H9 (cell line): ENCODE data around the gene GLT1D1. TPM values are rescaled to one million over a fixed set of nuclear protein-coding genes. Genes with fewer than 3 reads are reported as not detected.

Source experiments
- DNase-seq: peaks from one replicate; pipeline ENCODE4 v3.0.0-alpha.2; 2017
- H2AFZ ChIP-seq: one replicate; pipeline ENCODE4 v1.6.1; 2013; ENCODE audit warnings: mild to moderate bottlenecking, low read length, control low read depth, moderate library complexity
- H2AK5ac ChIP-seq: 2 replicates; pipeline ENCODE4 v1.6.1; 2013; ENCODE audit warnings: low read length, control low read depth, mixed read lengths; ENCODE audit not compliant: insufficient read length
- H2BK120ac ChIP-seq: one replicate; pipeline ENCODE4 v1.6.1; 2013; ENCODE audit warnings: low read depth, mild to moderate bottlenecking, low read length, control low read depth, inconsistent platforms; ENCODE audit not compliant: poor library complexity, severe bottlenecking
- H2BK12ac ChIP-seq: 2 replicates; pipeline ENCODE4 v1.6.1; 2013; ENCODE audit warnings: low read length, control low read depth, mixed read lengths, low read depth; ENCODE audit not compliant: insufficient read length
- H2BK15ac ChIP-seq: 2 replicates; pipeline ENCODE4 v1.6.1; 2013; ENCODE audit warnings: low read depth, low read length, control low read depth
- H2BK20ac ChIP-seq: one replicate; pipeline ENCODE4 v1.6.1; 2013; ENCODE audit warnings: low read depth, mild to moderate bottlenecking, low read length, control low read depth, inconsistent platforms; ENCODE audit not compliant: poor library complexity, severe bottlenecking
- H2BK5ac ChIP-seq: 2 replicates; pipeline ENCODE4 v1.6.1; 2013; ENCODE audit warnings: low read length, control low read depth, mixed read lengths; ENCODE audit not compliant: insufficient read length
- H3K14ac ChIP-seq: 2 replicates; pipeline ENCODE4 v1.6.1; 2013; ENCODE audit warnings: low read length, control low read depth; ENCODE audit not compliant: insufficient read depth
- H3K18ac ChIP-seq: 2 replicates; pipeline ENCODE4 v1.6.1; 2013; ENCODE audit warnings: low read depth, mild to moderate bottlenecking, mixed read lengths, low read length, control low read depth; ENCODE audit not compliant: insufficient read length
- H3K23ac ChIP-seq: 2 replicates; pipeline ENCODE4 v1.6.1; 2013; ENCODE audit warnings: low read length, control low read depth, mixed read lengths, low read depth; ENCODE audit not compliant: insufficient read length
- H3K23me2 ChIP-seq: 2 replicates; pipeline ENCODE4 v1.6.1; 2013; ENCODE audit warnings: low read depth, mild to moderate bottlenecking, mixed read lengths, low read length, control low read depth; ENCODE audit not compliant: insufficient read length, poor library complexity, severe bottlenecking
- H3K27ac ChIP-seq: 2 replicates; pipeline ENCODE4 v1.5.1; 2013; ENCODE audit warnings: low read length, control low read depth, mixed read lengths, low read depth; ENCODE audit not compliant: insufficient read length
- H3K27me3 ChIP-seq: 2 replicates; pipeline ENCODE4 v1.6.1; 2013; ENCODE audit warnings: low read length, control low read depth, inconsistent platforms; ENCODE audit not compliant: insufficient read depth
- H3K4ac ChIP-seq: 2 replicates; pipeline ENCODE4 v1.6.1; 2013; ENCODE audit warnings: low read depth, mild to moderate bottlenecking, control low read depth, inconsistent platforms, low read length, moderate library complexity
- H3K4me1 ChIP-seq: 2 replicates; pipeline ENCODE4 v1.6.1; 2013; ENCODE audit warnings: low read length, control low read depth, inconsistent platforms; ENCODE audit not compliant: insufficient read depth
- H3K4me2 ChIP-seq: 2 replicates; pipeline ENCODE4 v1.6.1; 2013; ENCODE audit warnings: low read length, control low read depth, mixed read lengths; ENCODE audit not compliant: insufficient read length, insufficient read depth
- H3K56ac ChIP-seq: 2 replicates; pipeline ENCODE4 v1.6.1; 2013; ENCODE audit warnings: low read depth, mild to moderate bottlenecking, mixed read lengths, low read length, control low read depth; ENCODE audit not compliant: insufficient read length
- H3K79me1 ChIP-seq: 2 replicates; pipeline ENCODE4 v1.6.1; 2013; ENCODE audit warnings: low read depth, mild to moderate bottlenecking, moderate library complexity, low read length, control low read depth, inconsistent platforms; ENCODE audit not compliant: insufficient read depth, poor library complexity, severe bottlenecking
- H3K79me2 ChIP-seq: 2 replicates; pipeline ENCODE4 v1.6.1; 2013; ENCODE audit warnings: low read length, control low read depth, inconsistent platforms; ENCODE audit not compliant: insufficient read depth
- H3K9ac ChIP-seq: 2 replicates; pipeline ENCODE4 v1.6.1; 2013; ENCODE audit warnings: low read length, control low read depth, mixed read lengths; ENCODE audit not compliant: insufficient read length; ENCODE audit errors: extremely low read depth
- H3K9me3 ChIP-seq: one replicate; pipeline ENCODE4 v1.6.1; 2013; ENCODE audit warnings: low read depth, low read length, inconsistent platforms; ENCODE audit not compliant: control insufficient read depth
- H3T11ph ChIP-seq: one replicate; pipeline ENCODE4 v1.6.1; 2013; ENCODE audit warnings: mild to moderate bottlenecking, low read length, control low read depth, inconsistent platforms
- H4K20me1 ChIP-seq: one replicate; pipeline ENCODE4 v1.6.1; 2013; ENCODE audit not compliant: control insufficient read depth, insufficient read length, insufficient read depth
- H4K5ac ChIP-seq: 2 replicates; pipeline ENCODE4 v1.6.1; 2013; ENCODE audit warnings: low read depth, mild to moderate bottlenecking, mixed read lengths, low read length, control low read depth; ENCODE audit not compliant: insufficient read length
- H4K8ac ChIP-seq: replicated peaks from 2 replicates; pipeline ENCODE4 v1.6.1; 2013; ENCODE audit warnings: low read length, control low read depth, mixed read lengths, low read depth; ENCODE audit not compliant: insufficient read length
- H4K91ac ChIP-seq: 2 replicates; pipeline ENCODE4 v1.6.1; 2013; ENCODE audit warnings: low read depth, mild to moderate bottlenecking, moderate library complexity, mixed read lengths, low read length, control low read depth; ENCODE audit not compliant: insufficient read length
- H3K27ac Mint-ChIP-seq, 3 experiments: 2 replicates in 2 of 3; 3 replicates in 1 of 3; pipeline ENCODE4 v1.8.0; 2020 to 2021; ENCODE audit warnings: mixed read lengths in 3 of 3, mild to moderate bottlenecking in 1 of 3, moderate library complexity in 1 of 3
- H3K27me3 Mint-ChIP-seq: 2 replicates; pipeline ENCODE4 v1.8.0; 2021; ENCODE audit warnings: low read depth, mild to moderate bottlenecking, moderate library complexity, mixed read lengths
- H3K36me3 Mint-ChIP-seq, 3 experiments: 2 replicates in 2 of 3; 3 replicates in 1 of 3; pipeline ENCODE4 v1.8.0; 2020 to 2021; ENCODE audit warnings: low read depth in 3 of 3, mixed read lengths in 3 of 3; ENCODE audit not compliant: insufficient read depth in 1 of 3
- H3K4me1 Mint-ChIP-seq, 2 experiments: 2 replicates each; pipeline ENCODE4 v1.8.0; 2020; ENCODE audit warnings: mixed read lengths in 2 of 2
- H3K4me3 Mint-ChIP-seq, 2 experiments: 2 replicates in 1 of 2; 3 replicates in 1 of 2; pipeline ENCODE4 v1.8.0; 2020 to 2021; ENCODE audit warnings: mild to moderate bottlenecking in 2 of 2, mixed read lengths in 2 of 2, moderate library complexity in 1 of 2
- H3K9me3 Mint-ChIP-seq, 2 experiments: 2 replicates in 1 of 2; 3 replicates in 1 of 2; pipeline ENCODE4 v1.8.0; 2020; ENCODE audit warnings: mild to moderate bottlenecking in 2 of 2, mixed read lengths in 2 of 2, moderate library complexity in 1 of 2
- CTCF ChIP-seq: fragments of 200-600 bp; sonication (generic); conservative IDR thresholded peaks from 3 replicates; pipeline ENCODE4 v1.8.0; 2021; ENCODE audit warnings: antibody characterized with exemption, mild to moderate bottlenecking
- WGBS: extraction: QIAGEN DNeasy Blood & Tissue Kit; methylation state at CpG from one replicate; pipeline ENCODE4 v1.1.7; 2013; ENCODE audit warnings: missing lambda C conversion rate, low lambda C conversion rate, mixed read lengths; ENCODE audit not compliant: insufficient read length; ENCODE audit errors: extremely low coverage; 5-methylcytosine and 5-hydroxymethylcytosine counted together
- total RNA-seq: library from RNA; stranded (reverse); gene quantifications from 2 replicates; pipeline ENCODE4 v1.2.1, GENCODE V29; 2021

The GLT1D1 gene
- total RNA-seq, 1 experiment from 2014 or later, result 7.0 TPM

DNA sequence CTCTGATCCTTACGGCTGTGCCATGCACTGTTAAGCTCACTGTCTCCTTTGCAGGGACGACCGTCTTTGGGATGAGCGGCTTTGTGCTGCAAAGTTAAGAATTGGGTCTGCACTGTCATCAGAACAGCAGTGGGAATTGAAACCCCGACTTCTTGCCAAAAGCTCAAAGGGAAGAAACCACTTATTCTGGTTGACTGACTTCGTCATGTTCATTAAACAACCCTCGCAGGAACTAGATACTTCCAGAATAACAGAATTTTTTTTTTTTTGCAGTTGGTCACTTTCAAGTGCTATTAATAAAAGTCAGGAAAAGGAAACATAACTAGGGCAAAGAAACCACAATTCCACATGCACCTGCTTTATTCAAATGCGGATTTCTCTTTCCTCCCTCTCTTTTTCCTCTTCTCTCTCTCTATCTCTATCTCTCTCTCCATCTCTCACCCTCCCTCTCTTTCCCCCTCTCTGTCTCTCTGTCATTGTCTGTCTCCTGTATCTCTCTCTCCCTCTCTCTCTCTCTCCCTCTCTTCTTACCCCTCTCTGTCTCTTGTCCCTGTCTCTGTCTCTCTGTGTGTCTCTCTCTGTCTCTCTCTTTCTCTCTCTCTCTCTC, 12.3 kb upstream of the GLT1D1 start:
- Histone ChIP-seq H3K9me3 (no peaks in the 10 kb centered on the region), H4K5ac (no peak overlapping the region), H3K23ac (no peak overlapping the region), H3K14ac (no peak overlapping the region), H3K18ac (no peak overlapping the region), H3K79me1 (no peaks in the 10 kb centered on the region), H3K27ac (no peak overlapping the region), H3K4ac (no peak overlapping the region), H3T11ph (no peak overlapping the region), H2BK5ac (no peak overlapping the region), H3K79me2 (no peaks in the 10 kb centered on the region), H4K91ac (no peak overlapping the region), H3K27me3 (no peaks in the 10 kb centered on the region), H2BK20ac (no peak overlapping the region), H3K9ac (no peak overlapping the region), H2AK5ac (no peak overlapping the region), H3K56ac (no peak overlapping the region), H3K23me2 (no peaks in the 10 kb centered on the region), H4K8ac (no peak overlapping the region), H2BK120ac (no peak overlapping the region), H3K4me1 (no peaks in the 10 kb centered on the region), H2AFZ (no peak overlapping the region), H2BK15ac (no peak overlapping the region), H3K4me2 (no peak overlapping the region), H2BK12ac (no peak overlapping the region), H4K20me1 (no peaks in the 10 kb centered on the region)
- no peak for TF ChIP-seq CTCF
- no CpG with 5 or more reads among the region's 8 CpGs for WGBS
- Mint-ChIP-seq H3K9me3 (peaks cover 3 to 6% of the 10 kb centered on the region in 2 experiments; a peak in 3 of 5 replicates), H3K27ac (no peak overlapping the region), H3K4me1 (peaks cover 8% of the 10 kb centered on the region in 2 experiments; a peak in 3 of 4 replicates), H3K36me3 (no peaks in the 10 kb centered on the region), H3K27me3 (peaks cover 17% of the 10 kb centered on the region), H3K4me3 (no peak overlapping the region)
- DNase-seq, result no peak
